RWPE2 (cell line): ENCODE data around the gene SLC19A1.

Experiments used
- ATAC-seq: fragments of 200-7000 bp; cut with Tn5 transposase; 3 replicates; pipeline ENCODE4 v1.9.1; 2021; ENCODE audit warnings: low read depth
- DNase-seq: peaks from one replicate; pipeline ENCODE4 v3.0.0-alpha.2; 2020; ENCODE audit warnings: low spot score
- H3K27ac ChIP-seq: fragments of 450-650 bp; 2 replicates; pipeline ENCODE4 v1.5.1; 2017; ENCODE audit warnings: mild to moderate bottlenecking; ENCODE audit not compliant: poor library complexity, severe bottlenecking
- H3K27me3 ChIP-seq: fragments of 250-450 bp; sonication (Bioruptor Pico); 2 replicates; pipeline ENCODE4 v1.5.1; 2021; ENCODE audit warnings: mild to moderate bottlenecking, moderate library complexity; ENCODE audit not compliant: insufficient read depth, poor library complexity, severe bottlenecking
- H3K36me3 ChIP-seq: fragments of 250-450 bp; sonication (Bioruptor Pico); 2 replicates; pipeline ENCODE4 v1.5.1; 2020; ENCODE audit warnings: low read depth, mild to moderate bottlenecking, moderate library complexity
- H3K4me1 ChIP-seq: fragments of 250-450 bp; sonication (Bioruptor Pico); 2 replicates; pipeline ENCODE4 v1.5.1; 2021; ENCODE audit warnings: mild to moderate bottlenecking, moderate library complexity; ENCODE audit not compliant: insufficient read depth, poor library complexity, severe bottlenecking
- H3K4me3 ChIP-seq: fragments of 250-450 bp; sonication (Bioruptor Pico); 2 replicates; pipeline ENCODE4 v1.5.1; 2021; ENCODE audit warnings: mild to moderate bottlenecking, moderate library complexity; ENCODE audit not compliant: severe bottlenecking
- H3K9me3 ChIP-seq: fragments of 250-450 bp; sonication (Bioruptor Pico); 2 replicates; pipeline ENCODE4 v1.5.1; 2021; ENCODE audit warnings: mild to moderate bottlenecking, moderate library complexity; ENCODE audit not compliant: severe bottlenecking
- TF ChIP-seq, protein P1 (sequence below): fragments of 450-650 bp; IDR thresholded peaks from one replicate; pipeline ENCODE4 v1.5.1; 2017; ENCODE audit warnings: mild to moderate bottlenecking, moderate library complexity; ENCODE audit not compliant: poor library complexity, severe bottlenecking

The SLC19A1 gene

DNA sequence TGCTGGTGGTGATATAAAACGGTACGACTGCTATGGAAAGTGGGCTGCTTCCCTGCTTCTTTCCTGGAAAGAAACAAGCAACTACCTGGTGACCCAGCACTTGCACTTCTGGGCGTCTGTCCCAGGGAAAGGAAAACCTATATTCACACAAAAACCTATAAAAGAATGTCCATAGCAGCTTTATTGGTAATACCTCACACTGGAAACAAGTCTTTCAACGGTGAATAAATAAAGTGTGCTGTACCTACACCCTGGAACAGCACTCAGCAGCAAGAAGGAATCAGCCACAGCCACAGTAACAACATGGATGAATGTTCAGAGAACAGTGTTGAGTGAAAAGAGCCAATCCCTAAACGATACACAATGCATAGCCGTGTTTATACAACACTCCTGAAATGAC is 19.9 kb downstream of the SLC19A1 start:
- H3K4me3 ChIP-seq, result no peak overlapping the region
- ATAC-seq, result no peak
- peaks cover 58% of the 10 kb centered on the region for H3K36me3 ChIP-seq
- DNase-seq, result no peak
- peaks cover 3% of the 10 kb centered on the region for H3K4me1 ChIP-seq
- TF ChIP-seq, protein P1, sequence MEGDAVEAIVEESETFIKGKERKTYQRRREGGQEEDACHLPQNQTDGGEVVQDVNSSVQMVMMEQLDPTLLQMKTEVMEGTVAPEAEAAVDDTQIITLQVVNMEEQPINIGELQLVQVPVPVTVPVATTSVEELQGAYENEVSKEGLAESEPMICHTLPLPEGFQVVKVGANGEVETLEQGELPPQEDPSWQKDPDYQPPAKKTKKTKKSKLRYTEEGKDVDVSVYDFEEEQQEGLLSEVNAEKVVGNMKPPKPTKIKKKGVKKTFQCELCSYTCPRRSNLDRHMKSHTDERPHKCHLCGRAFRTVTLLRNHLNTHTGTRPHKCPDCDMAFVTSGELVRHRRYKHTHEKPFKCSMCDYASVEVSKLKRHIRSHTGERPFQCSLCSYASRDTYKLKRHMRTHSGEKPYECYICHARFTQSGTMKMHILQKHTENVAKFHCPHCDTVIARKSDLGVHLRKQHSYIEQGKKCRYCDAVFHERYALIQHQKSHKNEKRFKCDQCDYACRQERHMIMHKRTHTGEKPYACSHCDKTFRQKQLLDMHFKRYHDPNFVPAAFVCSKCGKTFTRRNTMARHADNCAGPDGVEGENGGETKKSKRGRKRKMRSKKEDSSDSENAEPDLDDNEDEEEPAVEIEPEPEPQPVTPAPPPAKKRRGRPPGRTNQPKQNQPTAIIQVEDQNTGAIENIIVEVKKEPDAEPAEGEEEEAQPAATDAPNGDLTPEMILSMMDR, result no peak
- H3K9me3 ChIP-seq, result peaks cover 15% of the 10 kb centered on the region
- H3K27ac ChIP-seq, result no peak overlapping the region
- no peaks in the 10 kb centered on the region for H3K27me3 ChIP-seq

DNA sequence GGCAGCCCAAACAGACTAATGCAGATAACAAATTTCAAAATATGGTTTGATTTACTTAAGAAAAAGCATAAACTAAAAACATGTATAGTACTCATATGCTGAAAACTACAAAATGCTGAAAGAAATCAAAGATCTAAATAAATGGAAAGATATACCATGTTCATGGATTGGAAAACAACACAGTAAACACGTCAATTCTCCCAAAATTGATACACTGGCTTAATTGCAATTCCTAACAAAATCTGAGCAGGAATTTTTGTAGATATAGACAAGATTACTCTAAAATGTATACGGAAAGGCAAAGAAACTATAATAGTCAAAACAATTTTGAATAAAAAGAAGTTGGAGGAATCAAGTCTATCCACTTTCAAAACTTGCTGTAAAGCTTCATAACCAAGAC is 21.0 kb downstream of the SLC19A1 start:
- H3K9me3 ChIP-seq, result peaks cover 15% of the 10 kb centered on the region
- no peak for ATAC-seq
- H3K27ac ChIP-seq, result no peak overlapping the region

DNA sequence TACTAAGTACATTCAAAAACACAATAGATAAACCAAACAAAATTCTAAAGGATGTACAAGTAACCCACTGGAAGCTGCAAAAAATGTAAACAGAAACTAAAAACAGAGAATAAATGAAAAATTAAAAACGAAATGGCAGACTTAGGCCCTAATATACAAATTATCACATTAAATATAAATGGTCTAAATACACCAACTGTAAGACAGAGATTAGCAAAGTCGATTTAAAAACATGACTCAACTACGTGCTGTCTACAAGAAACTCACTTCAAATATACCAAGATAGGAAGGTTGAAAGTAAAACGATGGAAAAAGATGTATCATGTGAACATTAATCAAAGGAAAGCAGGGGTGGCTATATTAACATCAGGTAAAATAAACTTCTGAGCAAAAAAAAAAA is 23.1 kb downstream of the SLC19A1 start:
- Histone ChIP-seq H3K4me3 (no peak overlapping the region), H3K27ac (no peak overlapping the region), H3K9me3 (peaks cover 15% of the 10 kb centered on the region), H3K36me3 (peaks cover 53% of the 10 kb centered on the region), H3K27me3 (no peaks in the 10 kb centered on the region), H3K4me1 (peaks cover 3% of the 10 kb centered on the region)
- ATAC-seq, result no peak
- no peak for DNase-seq
- TF ChIP-seq, protein P1, result no peak

More for the DNA sequence above, 21.0 kb downstream of the SLC19A1 start:
- Histone ChIP-seq H3K4me1 (peaks cover 3% of the 10 kb centered on the region), H3K36me3 (peaks cover 62% of the 10 kb centered on the region), H3K27me3 (no peaks in the 10 kb centered on the region), H3K4me3 (no peak overlapping the region)
- TF ChIP-seq, protein P1, result no peak
- DNase-seq, result no peak

DNA sequence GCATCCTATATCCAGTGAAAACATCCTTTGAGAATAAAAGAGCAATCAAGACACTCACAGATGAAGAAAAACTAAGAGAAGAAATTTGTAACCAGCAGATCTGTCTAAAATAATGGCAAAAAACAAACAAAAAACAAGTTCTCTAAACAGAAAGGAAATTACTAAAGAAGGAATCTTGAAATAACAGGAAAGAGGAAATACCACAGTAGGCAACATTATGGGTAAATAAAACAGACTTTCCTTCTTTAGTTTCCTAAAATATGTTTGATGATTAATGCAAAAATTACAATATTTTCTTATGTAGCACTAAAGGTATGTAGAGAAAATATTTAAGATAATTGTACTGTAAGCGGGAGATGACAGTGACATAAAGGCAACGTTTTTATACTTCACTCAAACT is 23.5 kb downstream of the SLC19A1 start:
- H3K4me1 ChIP-seq, result peaks cover 3% of the 10 kb centered on the region
- H3K27ac ChIP-seq, result no peak overlapping the region
- no peak overlapping the region for H3K4me3 ChIP-seq
- DNase-seq (no peak), ATAC-seq (no peak)
- TF ChIP-seq, protein P1, result no peak
- H3K9me3 ChIP-seq, result peaks cover 15% of the 10 kb centered on the region
- H3K27me3 ChIP-seq, result no peaks in the 10 kb centered on the region
- H3K36me3 ChIP-seq, result peaks cover 53% of the 10 kb centered on the region

DNA sequence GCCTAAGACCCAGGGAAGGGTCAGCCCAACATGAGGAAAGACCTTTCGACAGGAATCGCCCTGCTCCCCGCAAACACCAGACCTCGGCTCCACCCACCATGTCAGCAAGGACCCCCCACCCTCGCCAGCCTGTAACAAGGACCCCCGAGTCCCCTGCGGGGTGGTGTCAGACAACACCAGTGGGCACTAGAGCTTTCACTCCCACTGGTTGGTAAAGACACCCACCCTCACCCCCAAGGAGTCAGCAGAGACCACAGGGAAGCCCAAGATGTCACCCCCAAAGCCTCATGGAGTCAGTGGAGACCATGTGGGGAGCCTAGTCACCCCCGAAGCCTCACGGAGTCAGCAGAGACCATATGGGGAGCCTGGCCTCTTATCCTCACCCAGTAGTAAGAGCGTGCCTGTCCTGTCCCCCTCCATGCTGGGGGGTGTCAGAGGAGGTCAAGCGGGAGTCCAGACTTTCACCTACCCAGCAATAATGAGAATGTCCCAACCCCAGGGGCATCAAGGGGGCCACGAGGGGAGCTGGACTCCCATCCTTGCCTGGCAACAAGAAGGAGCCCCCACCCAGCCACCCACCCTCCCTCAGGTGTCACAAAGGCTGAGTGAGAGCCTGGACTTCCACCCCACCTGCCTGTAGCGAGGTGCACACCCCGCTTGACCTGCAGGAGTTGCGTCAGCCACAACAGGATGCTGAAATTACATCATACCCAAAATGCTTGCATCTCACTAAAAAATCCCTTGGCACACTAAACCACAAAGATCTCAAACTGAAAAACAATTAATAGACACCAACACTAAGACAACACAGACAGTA is 24.8 kb downstream of the SLC19A1 start:
- ATAC-seq (no peak), DNase-seq (peak; percentile 49)
- peaks cover 3% of the 10 kb centered on the region for H3K4me1 ChIP-seq
- TF ChIP-seq, protein P1, result no peak
- no peaks in the 10 kb centered on the region for H3K27me3 ChIP-seq
- H3K27ac ChIP-seq, result no peak overlapping the region
- H3K4me3 ChIP-seq, result no peak overlapping the region
- peaks cover 15% of the 10 kb centered on the region for H3K9me3 ChIP-seq
- H3K36me3 ChIP-seq, result peaks cover 48% of the 10 kb centered on the region
